HEK293 (cell line): ENCODE data around the gene SBF2.

Source experiments
- CTCF ChIA-PET: fragments of 350-600 bp; formaldehyde crosslinking; extraction: SDS; loops from one replicate; lab custom pipeline; 2021; ENCODE audit warnings: antibody characterized with exemption; lab: Yijun Ruan, JAX
- POLR2A ChIA-PET: fragments of 300-600 bp; formaldehyde crosslinking; extraction: SDS; loops from one replicate; lab custom pipeline; 2020; ENCODE audit warnings: antibody characterized with exemption, inconsistent platforms; lab: Yijun Ruan, JAX
- H3K27ac ChIP-seq: fragments of 200-500 bp; sonication (Bioruptor generic); 2 replicates; pipeline ENCODE4 v1.5.1; 2014; ENCODE audit warnings: low read depth, low read length, control low read depth, inconsistent platforms; ENCODE audit errors: extremely low read depth
- H3K36me3 ChIP-seq, 2 experiments: fragments of 200-500 bp in 1 of 2; sonication (Bioruptor generic) in 1 of 2; 1 replicate in 1 of 2; 2 replicates in 1 of 2; pipeline ENCODE4 v1.5.1; 2014 to 2017; ENCODE audit warnings: inconsistent platforms in 2 of 2, low read length in 2 of 2; ENCODE audit not compliant: control insufficient read depth in 2 of 2, insufficient read depth in 1 of 2
- H3K4me1 ChIP-seq: fragments of 200-500 bp; sonication (Bioruptor generic); 2 replicates; pipeline ENCODE4 v1.5.1; 2014; ENCODE audit warnings: mild to moderate bottlenecking, low read length, inconsistent platforms; ENCODE audit not compliant: control insufficient read depth, insufficient read depth
- H3K4me3 ChIP-seq: 2 replicates; pipeline ENCODE4 v1.5.1; 2011; ENCODE audit warnings: low read depth, mild to moderate bottlenecking, control low read depth, low read length, moderate library complexity
- H3K9me3 ChIP-seq: fragments of 200-500 bp; sonication (Bioruptor generic); 2 replicates; pipeline ENCODE4 v1.5.1; 2014; ENCODE audit warnings: low read depth, low read length, inconsistent platforms; ENCODE audit not compliant: control insufficient read depth, insufficient read depth
- BCL11A ChIP-seq: fragments of 450-650 bp; formaldehyde crosslinking; IDR thresholded peaks from 2 replicates; pipeline ENCODE4 v1.5.1; 2016; ENCODE audit warnings: low read depth, missing biosample characterization, missing genetic modification characterization
- MYNN ChIP-seq: fragments of 450-650 bp; formaldehyde crosslinking; IDR thresholded peaks from 2 replicates; pipeline ENCODE4 v1.5.1; 2016; ENCODE audit warnings: missing biosample characterization, missing genetic modification characterization, borderline replicate concordance
- SCRT1 ChIP-seq: fragments of 450-650 bp; formaldehyde crosslinking; IDR thresholded peaks from 2 replicates; pipeline ENCODE4 v1.5.1; 2016; ENCODE audit warnings: missing biosample characterization, missing genetic modification characterization, borderline replicate concordance
- TCF7L2 ChIP-seq: IDR thresholded peaks from 2 replicates; pipeline ENCODE4 v1.6.1; 2011; ENCODE audit warnings: low read depth, mild to moderate bottlenecking, inconsistent platforms, low read length, moderate library complexity, borderline replicate concordance
- ZBTB20 ChIP-seq: fragments of 450-650 bp; formaldehyde crosslinking; IDR thresholded peaks from 2 replicates; pipeline ENCODE4 v1.5.1; 2016; ENCODE audit warnings: missing biosample characterization, missing genetic modification characterization
- ZBTB44 ChIP-seq: fragments of 450-650 bp; IDR thresholded peaks from 2 replicates; pipeline ENCODE4 v1.5.1; 2018; ENCODE audit warnings: missing biosample characterization, mild to moderate bottlenecking, missing genetic modification characterization
- ZBTB8A ChIP-seq: fragments of 450-650 bp; formaldehyde crosslinking; IDR thresholded peaks from 2 replicates; pipeline ENCODE4 v1.5.1; 2016; ENCODE audit warnings: missing biosample characterization, missing genetic modification characterization
- ZIC2 ChIP-seq: fragments of 450-650 bp; formaldehyde crosslinking; IDR thresholded peaks from 2 replicates; pipeline ENCODE4 v1.5.1; 2016; ENCODE audit warnings: missing biosample characterization, missing genetic modification characterization
- ZNF184 ChIP-seq: fragments of 450-650 bp; IDR thresholded peaks from 2 replicates; pipeline ENCODE4 v1.5.1; 2018; ENCODE audit warnings: missing biosample characterization, mild to moderate bottlenecking, missing genetic modification characterization
- ZNF248 ChIP-seq: fragments of 450-650 bp; formaldehyde crosslinking; IDR thresholded peaks from 2 replicates; pipeline ENCODE4 v1.5.1; 2017; ENCODE audit warnings: missing biosample characterization, missing genetic modification characterization
- ZNF26 ChIP-seq: fragments of 450-650 bp; formaldehyde crosslinking; IDR thresholded peaks from 2 replicates; pipeline ENCODE4 v1.5.1; 2016; ENCODE audit warnings: missing biosample characterization, missing genetic modification characterization
- ZNF292 ChIP-seq: fragments of 450-650 bp; formaldehyde crosslinking; IDR thresholded peaks from 2 replicates; pipeline ENCODE4 v1.5.1; 2016; ENCODE audit warnings: low read depth, missing biosample characterization, missing genetic modification characterization, borderline replicate concordance
- ZNF302 ChIP-seq: fragments of 450-650 bp; formaldehyde crosslinking; IDR thresholded peaks from 2 replicates; pipeline ENCODE4 v1.5.1; 2016; ENCODE audit warnings: missing biosample characterization, missing genetic modification characterization, low read depth
- ZNF311 ChIP-seq: fragments of 450-650 bp; formaldehyde crosslinking; IDR thresholded peaks from 2 replicates; pipeline ENCODE4 v1.5.1; 2017; ENCODE audit warnings: missing biosample characterization, missing genetic modification characterization, borderline replicate concordance
- ZNF501 ChIP-seq: fragments of 450-650 bp; formaldehyde crosslinking; IDR thresholded peaks from 2 replicates; pipeline ENCODE4 v1.5.1; 2016; ENCODE audit warnings: missing biosample characterization, missing genetic modification characterization
- ZNF692 ChIP-seq: fragments of 450-650 bp; formaldehyde crosslinking; IDR thresholded peaks from 2 replicates; pipeline ENCODE4 v1.5.1; 2016; ENCODE audit warnings: missing biosample characterization, missing genetic modification characterization
- ZNF701 ChIP-seq: fragments of 450-650 bp; formaldehyde crosslinking; IDR thresholded peaks from 2 replicates; pipeline ENCODE4 v1.5.1; 2016; ENCODE audit warnings: missing biosample characterization, missing genetic modification characterization
- ZNF777 ChIP-seq: fragments of 450-650 bp; formaldehyde crosslinking; IDR thresholded peaks from 2 replicates; pipeline ENCODE4 v1.5.1; 2017; ENCODE audit warnings: missing biosample characterization, missing genetic modification characterization, borderline replicate concordance

The SBF2 gene

GRCh38 chr11:9886595-9886994 is 407.4 kb downstream of the SBF2 start:
- H3K27ac ChIP-seq = no peak overlapping the region
- no peak for TF ChIP-seq BCL11A (tag by site-specific recombination)
- no peak for TF ChIP-seq ZIC2 (tag by site-specific recombination)
- no peak for TF ChIP-seq SCRT1 (tag by site-specific recombination)
- TF ChIP-seq ZNF184 (tag by site-specific recombination) = no peak
- TF ChIP-seq ZBTB8A = no peak
- TF ChIP-seq ZNF501 (tag by site-specific recombination) = no peak
- no peak for TF ChIP-seq ZNF26 (tag by site-specific recombination)
- H3K4me3 ChIP-seq = no peak overlapping the region
- ChIA-PET CTCF (interaction anchor here (1.2 kb wide), 1 partner anchor 26 kb away, joined by 3 read pairs; no protein-coding TSS in a partner anchor), POLR2A (no interaction called here)
- H3K9me3 ChIP-seq = no peaks in the 10 kb centered on the region
- H3K36me3 ChIP-seq = no peaks in the 10 kb centered on the region
- H3K4me1 ChIP-seq = no peaks in the 10 kb centered on the region

GRCh38 chr11:9884601-9885000 is 409.4 kb downstream of the SBF2 start:
- H3K9me3 ChIP-seq = no peaks in the 10 kb centered on the region
- ChIA-PET CTCF (interaction anchor here (0.5 to 0.8 kb wide), 3 partner anchors 10 to 439 kb away, joined by 3 to 4 read pairs (median 4); no protein-coding TSS in a partner anchor), POLR2A (no interaction called here)
- no peak overlapping the region for H3K4me3 ChIP-seq
- no peaks in the 10 kb centered on the region for H3K4me1 ChIP-seq
- no peaks in the 10 kb centered on the region for H3K36me3 ChIP-seq
- no peak for TF ChIP-seq MYNN (tag by site-specific recombination)
- no peak for TF ChIP-seq ZBTB44 (tag by site-specific recombination)
- no peak for TF ChIP-seq ZNF777 (tag by site-specific recombination)
- TF ChIP-seq ZNF26 (tag by site-specific recombination) = no peak
- no peak for TF ChIP-seq ZNF701
- no peak for TF ChIP-seq ZBTB20 (tag by site-specific recombination)
- no peak for TF ChIP-seq ZNF311
- TF ChIP-seq ZNF248 (tag by site-specific recombination) = no peak
- TF ChIP-seq ZNF692 (tag by site-specific recombination) = no peak
- TF ChIP-seq ZNF292 (tag by site-specific recombination) = no peak
- no peak for TF ChIP-seq TCF7L2
- no peak for TF ChIP-seq ZNF302 (tag by site-specific recombination)
- TF ChIP-seq, all 188 proteins: peak for 0
- no peak overlapping the region for H3K27ac ChIP-seq
